ENCODE measurements around the gene CDYL. TPM values are rescaled to one million over a fixed set of nuclear protein-coding genes. Genes with fewer than 3 reads are reported as not detected.
"Not testable (repeated sequence)": the region's sequence is repeated elsewhere in the genome, so short reads cannot be mapped to it uniquely, and the experiment has no call there.

Gene CDYL
- total RNA-seq, 1 donor from 2014 or later: 27.8 TPM

DNA sequence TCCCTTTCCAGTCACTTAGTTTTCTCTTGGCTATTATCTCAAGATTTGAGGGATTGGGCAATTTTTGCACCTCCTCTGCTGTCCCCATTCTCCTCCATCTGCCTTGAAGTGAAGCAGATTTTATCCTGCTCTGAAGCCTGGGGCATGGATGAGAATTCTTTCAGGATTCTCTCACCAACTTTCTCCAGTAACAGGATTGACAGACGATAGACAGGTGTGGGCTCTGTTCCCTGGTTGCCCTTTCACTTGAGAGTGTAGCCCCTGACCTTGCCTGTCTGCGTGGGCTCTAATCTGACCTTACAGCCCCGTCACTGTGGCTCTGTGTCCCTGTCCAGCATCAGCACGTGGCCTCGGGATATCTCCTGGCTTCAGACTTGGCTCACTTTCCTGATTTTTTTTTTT lies 27.1 kb downstream of the CDYL start:
- peak in 1 of 2 donors; percentile 39 for DNase-seq (ENCODE audit: low read depth in 2 of 2)

DNA sequence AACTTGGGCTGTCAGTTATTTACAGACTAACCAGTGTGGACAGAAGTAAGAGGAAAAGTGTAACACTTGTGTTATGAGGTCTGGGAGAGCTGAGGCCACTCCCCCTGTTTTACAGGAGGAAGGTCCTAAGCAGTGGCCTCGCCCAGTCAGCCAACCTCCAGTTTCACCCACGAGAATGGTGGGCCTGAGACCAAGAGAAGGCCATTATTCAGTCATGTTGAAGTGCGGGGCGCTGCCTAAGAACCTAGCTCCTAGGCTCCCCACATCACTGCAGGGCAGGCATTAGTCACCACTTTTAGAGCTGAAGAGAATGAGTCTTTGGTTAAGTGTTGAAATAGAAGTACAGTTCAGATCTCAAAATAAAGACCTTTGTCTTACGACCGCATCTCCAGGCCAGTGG lies 27.9 kb downstream of the CDYL start:
- DNase-seq (ENCODE audit: low read depth in 2 of 2): no peak

DNA sequence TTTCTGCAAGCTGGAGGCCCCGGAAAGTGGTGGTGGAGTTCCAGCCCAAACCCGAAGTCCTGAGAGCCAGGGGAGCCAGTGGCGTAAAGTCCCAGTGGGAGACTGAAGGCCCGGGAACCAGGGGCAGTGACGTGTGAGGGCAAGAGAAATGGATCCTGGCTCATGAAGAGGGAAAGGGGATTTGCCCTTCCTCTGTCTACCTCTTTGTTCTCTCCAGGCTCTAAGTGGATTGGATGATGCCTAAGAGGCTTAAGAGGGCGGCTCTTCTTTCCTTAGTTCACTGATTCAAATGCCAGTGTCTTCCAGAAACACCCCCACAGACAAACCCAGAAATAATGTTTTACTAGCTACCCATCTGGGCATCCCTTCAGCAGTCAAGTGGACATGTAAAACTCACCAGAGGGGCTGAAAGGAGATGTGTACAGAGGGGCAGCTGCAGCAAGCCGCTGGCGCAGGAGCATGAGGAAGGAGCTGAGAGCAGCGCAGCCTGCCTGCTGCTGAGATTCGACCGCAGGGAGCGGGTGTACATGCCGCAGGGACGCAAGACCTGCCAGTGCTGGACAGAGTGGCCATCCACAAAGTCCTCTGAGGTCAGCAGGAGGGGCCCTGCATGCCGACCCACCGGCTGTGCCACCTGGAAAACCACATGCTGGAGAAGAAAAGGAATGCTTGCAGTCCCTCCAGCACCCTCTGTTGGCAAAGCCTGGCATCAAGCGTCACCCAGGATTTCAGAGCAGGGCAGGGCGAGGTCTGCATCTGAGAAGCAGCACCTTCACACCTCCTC lies 29.5 kb downstream of the CDYL start:
- DNase-seq (ENCODE audit: low read depth in 2 of 2): peak; percentile 49

DNA sequence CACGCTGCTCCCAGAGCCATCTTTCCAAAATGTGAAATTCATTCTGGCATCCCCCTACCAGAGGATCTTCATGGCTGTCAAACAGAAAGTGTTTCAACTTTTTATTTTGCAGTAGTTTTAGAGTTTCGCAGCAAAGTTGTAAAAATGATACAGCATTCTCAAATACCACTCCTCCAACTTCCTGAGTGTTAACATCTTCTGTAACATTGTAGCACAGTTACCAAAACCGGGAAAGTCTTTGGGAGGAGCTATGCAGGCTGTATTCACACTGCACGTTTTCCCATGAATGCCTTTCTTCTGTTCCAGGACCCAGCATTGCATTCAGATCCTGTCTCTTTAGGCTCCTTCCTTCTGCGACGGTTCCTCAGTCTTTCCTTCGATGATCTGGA lies 30.1 kb downstream of the CDYL start:
- no peak for DNase-seq (ENCODE audit: low read depth in 2 of 2)

DNA sequence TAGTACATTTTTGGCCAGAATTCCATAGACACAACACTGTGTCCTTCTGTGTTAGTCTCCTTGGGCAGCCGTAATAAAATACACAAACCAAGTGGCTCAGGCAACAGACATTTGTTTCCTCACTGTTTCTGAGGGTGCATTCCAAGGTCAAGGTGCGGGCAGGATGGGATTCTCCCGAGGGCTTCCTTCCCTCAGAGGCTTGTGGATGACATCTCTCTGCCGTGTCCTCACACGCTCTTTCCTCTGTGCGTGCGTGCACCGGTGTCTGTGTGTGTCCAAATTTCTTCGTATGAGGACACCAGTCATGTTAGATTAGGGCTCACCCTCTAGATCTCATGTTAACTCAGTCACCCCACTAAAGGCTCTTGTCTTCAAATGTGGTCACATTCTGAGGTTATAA lies 30.6 kb downstream of the CDYL start:
- DNase-seq (ENCODE audit: low read depth in 2 of 2): no peak

DNA sequence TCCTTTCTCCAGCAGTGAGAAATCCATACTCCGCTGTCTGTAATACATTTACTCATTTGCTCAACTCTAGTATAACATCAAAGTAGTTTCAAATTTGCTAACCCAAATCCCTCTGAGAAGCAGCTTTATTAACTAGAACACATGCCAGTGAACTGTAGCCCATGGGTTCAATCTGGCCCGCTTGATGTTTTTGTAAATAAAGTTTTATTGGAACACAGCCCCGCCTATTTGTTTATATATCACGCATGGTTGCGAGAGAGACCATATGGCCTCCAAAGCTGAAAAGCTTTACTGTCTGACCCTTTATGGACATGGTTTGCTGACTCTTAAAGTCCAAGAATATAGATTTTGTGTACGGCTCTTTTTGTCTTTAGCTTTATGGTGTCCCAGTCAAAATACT lies 32.2 kb downstream of the CDYL start:
- DNase-seq (ENCODE audit: low read depth in 2 of 2): no peak

DNA sequence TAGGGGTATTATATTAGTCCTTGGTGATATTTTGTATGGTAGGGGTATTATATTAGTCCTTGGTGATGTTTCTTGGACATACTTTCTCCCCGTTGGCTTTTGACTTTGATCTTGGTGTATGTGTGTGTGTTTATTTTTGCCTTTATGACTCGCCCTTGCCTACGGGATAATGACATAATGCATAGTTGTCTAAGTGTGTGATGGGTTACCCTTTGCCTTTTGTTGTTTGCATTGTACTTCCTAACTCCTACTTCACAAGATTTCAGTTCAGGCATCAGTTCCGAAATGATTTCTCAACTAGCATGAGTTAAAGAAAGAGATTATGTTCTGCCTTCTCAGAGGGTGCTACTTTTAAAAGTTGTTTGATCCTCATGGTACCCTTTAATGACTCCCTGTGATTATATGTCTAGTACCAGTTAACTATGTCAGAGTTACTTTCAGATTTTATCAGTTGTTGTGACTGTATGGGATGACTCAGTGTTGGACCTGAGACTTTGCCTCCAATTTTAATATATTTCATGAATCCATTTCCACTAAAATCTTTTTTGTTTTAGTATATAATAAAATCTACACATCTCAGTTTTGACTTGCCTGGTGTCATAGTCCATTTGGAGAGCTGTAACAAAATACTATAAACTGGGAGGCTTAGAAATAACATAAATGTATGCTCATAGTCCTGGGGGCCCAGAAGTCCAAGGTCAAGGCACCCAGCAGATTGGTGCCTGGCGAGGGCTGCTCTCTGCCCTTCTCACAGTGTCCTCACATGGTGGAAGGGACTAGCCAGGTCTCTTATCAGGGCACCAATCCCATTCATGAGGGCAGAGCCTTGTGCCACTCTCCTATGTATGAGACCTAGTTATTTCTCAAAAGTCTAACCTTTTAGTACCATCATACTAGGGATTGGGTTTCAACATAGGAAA lies 34.1 kb downstream of the CDYL start:
- peak; percentile 17 to 88 for DNase-seq (ENCODE audit: low read depth in 2 of 2)

DNA sequence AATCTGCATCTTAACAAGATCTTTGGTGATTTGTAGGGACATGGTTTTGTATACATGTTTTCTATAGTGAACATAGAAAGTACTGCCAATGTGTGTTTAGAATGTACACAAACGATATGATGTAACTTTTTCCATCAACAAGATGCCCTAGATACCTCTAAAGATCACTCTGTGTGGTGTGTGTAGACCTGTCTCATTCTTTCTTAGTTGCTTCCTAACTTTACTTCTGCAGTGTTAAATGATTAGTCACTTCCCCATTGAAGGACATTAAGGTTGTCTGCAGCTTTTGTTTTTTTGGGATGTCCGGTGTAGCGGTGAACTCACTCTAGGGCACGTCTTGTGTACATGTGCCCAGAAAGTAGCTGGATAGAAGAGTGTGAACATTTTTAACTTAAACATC lies 35.9 kb downstream of the CDYL start:
- peak; percentile 38 to 92 for DNase-seq (ENCODE audit: low read depth in 2 of 2)

DNA sequence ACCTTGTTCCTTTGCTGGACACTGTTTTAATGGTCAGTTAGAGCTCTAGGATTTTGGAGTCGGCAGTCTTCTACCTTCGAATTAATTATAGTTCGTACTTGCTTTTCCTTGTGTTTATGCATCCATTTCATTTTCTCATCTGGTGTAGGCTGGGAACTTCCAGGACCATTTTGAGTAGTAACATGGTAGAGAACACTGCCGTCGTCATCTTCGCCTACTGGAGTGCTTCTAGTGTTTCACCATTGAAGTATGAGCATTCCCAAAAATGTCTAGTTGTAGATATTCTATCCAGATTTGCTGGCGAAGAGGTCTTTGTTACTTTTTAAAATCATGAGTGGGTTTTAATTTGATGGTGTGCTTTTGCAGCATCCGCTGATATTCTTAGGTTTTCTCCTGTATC lies 36.9 kb downstream of the CDYL start:
- DNase-seq (ENCODE audit: low read depth in 2 of 2): no peak

DNA sequence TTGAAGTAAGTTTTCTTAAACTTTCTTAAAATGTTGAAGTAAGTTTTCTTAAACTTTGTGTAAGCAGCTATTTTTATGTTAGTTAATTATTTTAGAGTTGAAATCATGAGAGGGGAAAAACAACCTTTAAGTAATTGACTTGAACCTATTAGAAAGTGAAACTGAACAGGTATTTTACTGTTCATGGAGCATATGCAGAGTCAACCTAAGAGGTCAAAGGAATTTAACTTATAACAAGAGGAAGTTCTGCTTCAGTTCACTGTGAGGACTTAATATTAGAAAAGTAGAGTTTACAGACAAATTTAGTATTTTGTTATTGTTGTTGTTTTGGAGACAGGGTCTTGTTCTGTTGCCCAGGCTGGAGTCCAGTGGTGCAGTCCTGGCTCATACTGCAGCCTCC lies 38.0 kb downstream of the CDYL start:
- no peak for DNase-seq (ENCODE audit: low read depth in 2 of 2)

DNA sequence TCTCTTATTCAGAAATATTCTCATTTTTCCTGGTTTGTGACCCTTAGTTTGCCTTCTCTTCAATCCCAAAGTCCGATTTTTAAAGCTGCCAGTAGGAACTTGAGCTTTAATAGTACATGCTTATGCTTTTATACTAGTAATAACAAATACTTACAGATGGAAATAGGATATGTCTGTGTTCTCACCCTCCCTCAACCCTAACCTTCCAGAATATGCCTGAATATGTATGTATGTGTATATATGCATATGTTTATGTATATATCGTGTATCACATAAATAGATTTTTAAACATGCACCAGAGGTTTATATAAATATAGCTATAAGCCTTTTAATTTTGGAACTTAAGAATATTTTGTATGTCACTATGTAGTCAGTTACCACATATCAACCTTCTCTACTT lies 38.8 kb downstream of the CDYL start:
- DNase-seq (ENCODE audit: low read depth in 2 of 2): no peak

DNA sequence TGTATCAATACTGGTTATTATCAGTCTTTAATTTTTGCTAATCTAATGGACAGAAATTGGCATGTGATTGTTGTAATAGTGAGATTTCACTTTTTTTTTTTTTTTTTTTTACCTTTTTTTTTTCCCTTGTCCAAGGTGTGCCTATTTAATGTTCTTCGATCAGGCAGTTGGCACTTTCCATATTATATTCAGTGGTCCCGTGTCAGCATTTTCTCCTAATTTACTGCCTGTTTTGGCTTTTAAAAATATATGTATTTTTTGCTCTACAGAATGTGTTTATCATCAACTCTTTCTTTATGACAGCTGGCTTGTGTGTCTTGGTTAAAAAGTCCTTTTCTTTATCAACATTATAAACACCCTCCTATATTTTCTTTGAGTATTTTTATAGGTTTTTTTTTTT lies 39.4 kb downstream of the CDYL start:
- DNase-seq (ENCODE audit: low read depth in 2 of 2): no peak

DNA sequence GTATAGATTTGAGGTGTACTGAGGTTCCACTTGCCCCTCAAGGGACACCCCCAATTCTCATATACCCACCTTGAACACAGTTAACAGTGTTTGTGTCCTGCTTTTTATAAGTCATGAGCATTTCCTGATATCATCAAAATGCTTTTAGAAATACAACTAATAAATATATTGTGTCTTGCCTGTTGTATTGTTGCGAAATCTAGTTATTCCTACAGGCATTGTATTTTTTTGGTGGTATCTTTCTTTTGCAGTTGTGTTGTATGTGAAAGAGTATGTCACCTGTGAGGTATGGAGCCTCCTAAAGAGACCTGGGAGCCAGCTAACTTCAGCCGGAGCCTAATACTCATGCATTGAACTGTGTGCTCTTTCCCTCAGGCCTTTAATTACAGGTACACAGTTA lies 40.7 kb downstream of the CDYL start:
- no peak for DNase-seq (ENCODE audit: low read depth in 2 of 2)

DNA sequence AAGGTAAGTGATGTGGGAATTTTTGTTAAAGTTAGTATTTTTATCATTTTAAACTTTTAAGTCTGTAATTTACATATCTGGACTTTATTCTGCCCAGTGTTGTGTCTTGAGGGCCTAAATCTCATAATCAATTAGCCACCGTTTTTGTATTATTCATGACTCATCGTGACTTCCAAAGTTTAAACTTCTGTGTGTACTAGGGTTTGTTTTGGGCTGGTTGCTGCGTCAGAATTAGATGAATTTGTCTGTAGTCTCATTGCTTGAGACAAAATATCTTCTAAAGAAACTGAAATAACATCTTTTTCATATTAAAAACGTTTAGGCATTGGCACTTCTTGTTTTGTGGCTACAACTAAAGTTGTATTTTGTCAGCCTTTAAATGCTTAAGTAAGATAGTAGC lies 41.3 kb downstream of the CDYL start:
- DNase-seq (ENCODE audit: low read depth in 2 of 2): peak in 1 of 2 donors; percentile 39

DNA sequence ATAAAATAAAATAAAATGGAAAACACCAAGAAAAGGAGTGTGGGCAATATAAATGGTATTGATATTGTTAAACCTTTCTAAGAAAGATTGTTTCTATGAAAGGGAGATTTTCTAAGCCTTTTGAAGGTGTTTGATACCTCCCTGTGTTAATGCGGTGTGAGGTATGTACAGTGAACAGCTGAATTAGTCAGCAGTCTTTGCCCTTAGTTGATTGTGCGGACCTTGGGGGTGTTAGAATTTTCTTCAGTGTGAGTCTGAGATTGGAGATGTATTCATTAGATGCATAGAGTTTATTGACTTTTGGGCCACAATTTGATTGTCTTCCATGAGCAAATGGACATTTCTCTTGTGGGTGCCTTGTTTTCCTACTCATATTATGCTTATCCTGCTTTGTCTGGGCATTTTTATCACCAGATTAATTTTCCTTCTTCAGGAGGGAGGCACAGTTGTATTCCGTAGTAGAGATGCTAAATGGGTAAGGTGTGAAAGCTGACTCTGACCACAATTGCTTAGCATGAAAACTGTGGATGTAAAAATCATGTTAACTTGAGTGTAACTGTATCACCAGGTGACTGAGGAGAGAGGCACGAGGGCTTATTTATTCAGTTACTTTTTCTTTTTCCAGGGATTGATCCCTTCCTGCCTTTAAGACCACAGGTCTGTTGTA lies 42.2 kb downstream of the CDYL start:
- DNase-seq (ENCODE audit: low read depth in 2 of 2): no peak

DNA sequence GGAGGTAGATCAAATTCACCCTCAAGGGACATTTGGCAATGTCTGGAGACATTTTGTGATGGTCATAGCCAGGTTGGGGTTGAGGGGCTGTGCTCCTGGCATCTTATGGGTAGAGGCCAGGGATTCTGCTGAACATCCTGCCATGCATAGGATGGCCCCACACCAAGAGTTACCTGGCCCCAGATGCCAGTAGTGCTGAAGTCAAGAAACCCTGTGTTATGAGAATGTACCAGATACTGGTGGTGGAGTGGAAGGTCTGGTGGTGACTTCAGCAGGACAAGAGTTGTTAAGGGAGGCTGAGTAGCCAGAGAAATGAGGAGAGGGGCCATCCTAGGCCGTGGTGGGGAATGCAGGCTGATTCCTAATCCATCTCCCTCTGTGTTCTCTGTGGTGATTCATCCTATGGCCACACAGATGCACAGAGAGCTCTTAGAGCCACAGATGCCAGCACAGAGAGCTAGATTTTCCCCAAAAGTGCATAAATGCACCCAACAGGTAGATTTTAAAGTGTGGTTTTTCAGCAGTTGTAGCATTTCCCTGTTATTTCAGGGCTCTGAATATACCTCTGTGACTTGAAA lies 43.6 kb downstream of the CDYL start:
- DNase-seq (ENCODE audit: low read depth in 2 of 2): no peak

DNA sequence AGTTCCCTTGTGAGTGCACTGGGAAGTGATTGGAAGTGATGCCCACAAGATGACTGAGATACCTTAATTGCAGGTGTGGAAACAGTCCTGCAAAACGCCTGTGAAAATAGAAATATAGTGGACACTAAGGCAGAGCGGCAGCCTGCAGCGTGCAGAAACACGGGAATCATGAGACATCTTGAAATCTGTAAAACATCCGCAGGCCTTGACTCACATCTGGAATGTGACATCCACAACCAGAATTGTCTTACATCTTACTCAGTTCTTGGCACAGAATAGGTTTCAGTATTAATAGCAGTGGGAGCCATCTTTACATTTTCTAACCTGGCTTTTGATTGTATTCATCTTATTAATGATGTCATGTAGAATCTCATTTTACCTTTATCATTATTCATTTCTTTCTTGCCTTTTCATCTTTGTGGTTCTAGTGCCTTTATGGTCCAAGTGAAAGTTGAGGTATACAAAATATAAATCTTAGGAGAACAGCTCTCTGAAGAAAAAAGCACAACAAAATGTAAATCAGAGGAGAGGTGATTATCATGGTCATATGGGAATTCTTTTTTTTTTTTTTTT lies 44.6 kb downstream of the CDYL start:
- peak in 1 of 2 donors; percentile 15 for DNase-seq (ENCODE audit: low read depth in 2 of 2)

DNA sequence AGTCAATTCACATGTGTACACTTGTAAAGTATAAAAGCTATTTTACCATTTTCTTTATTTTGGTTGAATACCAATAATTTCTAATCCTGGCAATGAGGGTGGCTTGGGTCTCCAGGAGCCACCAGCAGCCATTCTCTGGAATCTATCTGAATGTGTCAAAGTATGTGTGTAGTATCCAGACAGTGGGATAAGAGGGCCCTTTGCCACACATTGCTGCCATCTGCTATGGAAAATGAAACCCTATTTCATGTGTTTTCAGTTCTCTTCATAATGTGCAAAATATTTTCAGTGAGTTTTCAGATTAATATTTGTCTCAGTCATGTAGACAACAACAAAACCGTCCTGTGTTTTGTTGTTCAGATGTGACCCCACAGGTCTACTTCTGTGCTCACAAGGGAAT lies 46.3 kb downstream of the CDYL start:
- DNase-seq (ENCODE audit: low read depth in 2 of 2): no peak

DNA sequence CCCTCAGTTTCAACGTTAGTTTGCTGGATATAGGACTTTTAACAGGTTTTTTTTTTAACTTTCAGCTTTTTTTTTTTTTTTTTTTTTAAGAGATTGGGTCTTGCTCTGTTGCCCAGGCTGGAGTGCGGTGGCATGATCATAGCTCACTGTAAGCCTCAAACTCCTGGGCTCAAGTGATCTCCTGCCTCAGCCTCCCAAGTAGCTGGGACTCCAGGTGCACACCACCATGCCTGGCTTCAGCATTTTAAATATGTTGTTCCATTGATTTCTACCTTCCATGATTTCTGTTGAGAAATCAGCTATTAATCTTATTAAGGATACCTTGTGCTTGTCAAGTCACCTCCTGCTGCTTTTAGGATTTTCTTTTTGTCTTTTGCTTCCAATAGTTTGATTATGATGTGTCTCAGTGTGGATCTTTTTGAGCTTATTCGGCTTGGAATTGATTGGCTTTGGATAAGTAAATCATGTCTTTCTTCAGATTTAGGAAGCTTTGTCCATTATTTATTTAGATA lies 52.0 kb downstream of the CDYL start:
- DNase-seq (ENCODE audit: low read depth in 2 of 2): no peak

DNA sequence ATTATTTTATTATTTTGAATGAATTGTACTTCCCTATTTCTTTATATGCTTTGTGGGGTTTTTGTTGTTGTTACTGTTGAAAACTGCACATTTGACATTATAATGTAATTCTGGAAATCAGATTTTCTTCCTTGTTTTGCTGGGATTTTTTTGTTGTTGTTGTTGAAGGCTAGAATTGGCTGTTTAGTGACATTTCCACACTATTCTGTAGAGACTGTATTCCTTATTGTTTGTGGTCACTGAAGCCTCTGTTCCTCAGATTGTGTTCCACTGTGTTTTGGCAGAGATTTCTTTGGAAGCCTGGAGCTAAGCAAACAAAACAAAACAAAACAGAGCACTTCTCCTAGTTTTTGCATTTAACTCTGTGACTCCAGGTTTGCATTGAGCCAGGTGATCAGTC lies 52.9 kb downstream of the CDYL start:
- no peak for DNase-seq (ENCODE audit: low read depth in 2 of 2)

DNA sequence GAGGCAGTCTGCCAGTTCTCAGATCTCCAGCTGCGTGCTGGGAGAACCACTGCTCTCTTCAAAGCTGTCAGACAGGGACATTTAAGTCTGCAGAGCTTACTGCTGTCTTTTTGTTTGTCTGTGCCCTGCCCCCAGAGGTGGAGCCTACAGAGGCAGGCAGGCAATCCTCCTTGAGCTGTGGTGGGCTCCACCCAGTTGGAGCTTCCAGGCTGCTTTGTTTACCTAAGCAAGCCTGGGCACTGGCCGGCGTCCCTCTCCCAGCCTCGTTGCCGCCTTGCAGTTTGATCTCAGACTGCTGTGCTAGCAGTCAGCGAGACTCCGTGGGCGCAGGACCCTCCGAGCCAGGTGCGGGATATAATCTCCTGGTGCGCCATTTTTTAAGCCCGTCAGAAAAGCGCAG lies 59.3 kb downstream of the CDYL start:
- not testable (repeated sequence) for DNase-seq (ENCODE audit: low read depth in 2 of 2)

Data from lung microvascular endothelial cell (primary cell).